Adrenal gland (tissue), 12 donors: ENCODE results near the gene PSMG4. TPM values are rescaled to one million over a fixed set of nuclear protein-coding genes. Genes with fewer than 3 reads are reported as not detected.

ENCODE experiments used
- DNase-seq, 7 donors: peaks; one replicate each; pipeline ENCODE4 v3.0.0-alpha.2; 2019 to 2020
- H3K27ac ChIP-seq, 5 donors: fragments of 200-600 bp; sonication (generic) in 4 of 5; 1 replicate in 3 of 5; 2 replicates in 2 of 5; pipeline versions ENCODE4 v1.5.1 to v1.8.0; 2016 to 2020; ENCODE audit warnings: mild to moderate bottlenecking in 1 of 5
- H3K27me3 ChIP-seq: fragments of 200-600 bp; 2 replicates; pipeline ENCODE4 v1.8.0; 2021
- H3K36me3 ChIP-seq, 2 donors: fragments of 200-600 bp; replicated peaks in 1 of 2; 1 replicate in 1 of 2; 2 replicates in 1 of 2; pipeline versions ENCODE4 v1.5.1 to v1.8.0; 2018 to 2022
- H3K4me1 ChIP-seq, 2 donors: fragments of 200-600 bp; replicated peaks in 1 of 2; 1 replicate in 1 of 2; 2 replicates in 1 of 2; pipeline versions ENCODE4 v1.5.1 to v1.8.0; 2018 to 2021
- H3K4me3 ChIP-seq, 4 donors: fragments of 200-600 bp; sonication (generic) in 3 of 4; one replicate each; pipeline ENCODE4 v1.5.1; 2016 to 2018
- H3K9me3 ChIP-seq, 3 donors: fragments of 200-600 bp; sonication (generic) in 1 of 3; replicated peaks in 1 of 3; 1 replicate in 2 of 3; 2 replicates in 1 of 3; pipeline versions ENCODE4 v1.5.1 to v1.8.0; 2016 to 2021
- POLR2A ChIP-seq, 2 donors: fragments of 450-650 bp; IDR thresholded peaks; one replicate each; pipeline ENCODE4 v1.6.1; 2017; ENCODE audit warnings: antibody characterized with exemption in 2 of 2, mild to moderate bottlenecking in 2 of 2, moderate library complexity in 1 of 2
- WGBS, 4 donors: extraction: QIAGEN DNeasy Blood & Tissue Kit in 2 of 4; methylation state at CpG; one replicate each; pipeline versions ENCODE4 v1.1.5 to v1.1.7; 2013 to 2017; 5-methylcytosine and 5-hydroxymethylcytosine counted together
- intact Hi-C, 2 donors: fragments of 100-400 bp; cut with DNase I; formaldehyde crosslinking; loops; one replicate each; pipeline versions ENCODE4 v1.14.1 to v1.15.0; 2022 to 2023
- polyA plus RNA-seq, 3 donors: library from polyadenylated mRNA; stranded (reverse); fragments of 200-250 nt in 2 of 3; fragments of 350-450 nt in 1 of 3; fragmentation: Illumina TruSeq in 1 of 3; extraction: RNeasy Lipid Tissue Mini Kit (QIAGEN cat#74804) in 1 of 3; gene quantifications; one replicate each; pipeline ENCODE4 v1.2.3, GENCODE V29; 2013 to 2014
- total RNA-seq, 9 donors: library from RNA; depleted of rRNA in 4 of 9; stranded (reverse); fragments of >200 nt in 4 of 9; fragments of 120-200 nt in 1 of 9; fragmentation: NEBNext Ultra II Directional in 1 of 9; extraction: Animal tissue kit (Norgen Biotek cat#: 25700) in 1 of 9; gene quantifications; one replicate each; pipeline versions ENCODE4 v1.1.0 to v1.2.4, GENCODE V29; 2013 to 2023
- TF ChIP-seq, protein P1 (sequence below), 6 experiments: fragments of 450-650 bp in 4 of 6; fragments of 200-600 bp in 2 of 6; sonication (generic) in 1 of 6; IDR thresholded peaks; 1 replicate in 5 of 6; 2 replicates in 1 of 6; pipeline versions ENCODE4 v1.5.1 to v1.8.0; 2016 to 2021; ENCODE audit warnings: antibody characterized with exemption in 6 of 6, mild to moderate bottlenecking in 2 of 6, moderate library complexity in 1 of 6
- donor health status: healthy with polysubstance abuse.
- donor health status: Bipolar disorder and iron deficiency.
- donor health status: DM: yes; HTN: yes; CAD: no.
- donor health status: DM: no; HTN: no; CAD: no.
- donor health status: DM: no; HTN: no; CAD: no.
- donor health status: DM: yes; HTN: yes; CAD: no.

Gene PSMG4
- total and polyA plus RNA-seq, 12 donors = 4.9 to 87.5 (median 20.0) TPM

DNA sequence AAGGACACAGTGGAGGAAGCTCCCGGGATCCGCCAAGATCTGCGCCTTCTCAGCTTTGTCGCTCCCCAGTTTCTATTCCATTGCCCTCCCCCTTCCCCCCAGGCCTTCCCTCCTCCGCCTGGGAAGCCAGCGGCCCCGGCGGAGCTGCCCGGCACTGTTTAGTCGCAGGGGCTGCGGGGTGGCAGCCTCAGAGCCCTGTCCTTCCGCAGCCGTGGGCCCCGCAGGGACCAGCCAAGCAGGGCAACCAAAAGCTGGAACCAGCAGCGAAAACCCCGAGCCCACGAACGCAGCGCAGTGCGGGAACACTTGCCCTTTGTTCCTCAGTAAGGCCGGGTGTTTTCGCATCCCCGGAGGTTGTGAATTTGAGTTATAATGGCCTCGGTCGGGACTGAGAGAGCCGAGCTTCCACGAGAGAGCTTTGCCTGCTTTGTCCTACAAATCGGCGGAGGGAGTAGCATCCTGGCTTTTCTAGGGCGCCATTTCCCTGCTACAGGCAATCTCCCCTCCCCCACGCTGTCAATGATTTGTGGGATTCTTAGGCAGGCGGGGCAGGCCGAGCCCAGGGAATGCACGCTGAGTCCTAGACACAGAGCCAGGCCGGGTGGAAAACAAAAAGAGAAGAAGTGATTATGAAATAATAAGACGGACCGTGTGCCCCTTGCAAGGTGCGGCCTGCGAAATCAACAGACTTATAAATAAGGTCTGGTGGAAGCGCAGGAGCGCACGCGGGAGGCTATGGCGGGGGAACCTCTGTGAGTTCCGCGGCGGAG lies 27.3 kb upstream of the PSMG4 start:
- 1 to 2% (median 1%) methylated on average over 22 to 47 of the region's 47 CpGs for WGBS, 4 donors
- H3K36me3 ChIP-seq = no peaks in the 10 kb centered on the region
- H3K4me3 ChIP-seq = peak overlapping the region in 3 of 4 donors; percentile 39 to 87 (median 43)
- H3K27me3 ChIP-seq = peaks cover 46% of the 10 kb centered on the region
- no peaks in the 10 kb centered on the region for H3K9me3 ChIP-seq
- peak overlapping the region in 3 of 5 donors; percentile 20 to 82 (median 66) for H3K27ac ChIP-seq
- peak; percentile 76 to 88 (median 84) for DNase-seq
- peak in 1 of 2 donors; percentile 40 for TF ChIP-seq POLR2A (IDR thresholded peaks at IDR 0.05)
- TF ChIP-seq, protein P1, sequence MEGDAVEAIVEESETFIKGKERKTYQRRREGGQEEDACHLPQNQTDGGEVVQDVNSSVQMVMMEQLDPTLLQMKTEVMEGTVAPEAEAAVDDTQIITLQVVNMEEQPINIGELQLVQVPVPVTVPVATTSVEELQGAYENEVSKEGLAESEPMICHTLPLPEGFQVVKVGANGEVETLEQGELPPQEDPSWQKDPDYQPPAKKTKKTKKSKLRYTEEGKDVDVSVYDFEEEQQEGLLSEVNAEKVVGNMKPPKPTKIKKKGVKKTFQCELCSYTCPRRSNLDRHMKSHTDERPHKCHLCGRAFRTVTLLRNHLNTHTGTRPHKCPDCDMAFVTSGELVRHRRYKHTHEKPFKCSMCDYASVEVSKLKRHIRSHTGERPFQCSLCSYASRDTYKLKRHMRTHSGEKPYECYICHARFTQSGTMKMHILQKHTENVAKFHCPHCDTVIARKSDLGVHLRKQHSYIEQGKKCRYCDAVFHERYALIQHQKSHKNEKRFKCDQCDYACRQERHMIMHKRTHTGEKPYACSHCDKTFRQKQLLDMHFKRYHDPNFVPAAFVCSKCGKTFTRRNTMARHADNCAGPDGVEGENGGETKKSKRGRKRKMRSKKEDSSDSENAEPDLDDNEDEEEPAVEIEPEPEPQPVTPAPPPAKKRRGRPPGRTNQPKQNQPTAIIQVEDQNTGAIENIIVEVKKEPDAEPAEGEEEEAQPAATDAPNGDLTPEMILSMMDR (IDR thresholded peaks at IDR 0.05) = no peak
- peaks cover 14 to 47% of the 10 kb centered on the region in 2 donors for H3K4me1 ChIP-seq
- intact Hi-C loops = no loop called here

DNA sequence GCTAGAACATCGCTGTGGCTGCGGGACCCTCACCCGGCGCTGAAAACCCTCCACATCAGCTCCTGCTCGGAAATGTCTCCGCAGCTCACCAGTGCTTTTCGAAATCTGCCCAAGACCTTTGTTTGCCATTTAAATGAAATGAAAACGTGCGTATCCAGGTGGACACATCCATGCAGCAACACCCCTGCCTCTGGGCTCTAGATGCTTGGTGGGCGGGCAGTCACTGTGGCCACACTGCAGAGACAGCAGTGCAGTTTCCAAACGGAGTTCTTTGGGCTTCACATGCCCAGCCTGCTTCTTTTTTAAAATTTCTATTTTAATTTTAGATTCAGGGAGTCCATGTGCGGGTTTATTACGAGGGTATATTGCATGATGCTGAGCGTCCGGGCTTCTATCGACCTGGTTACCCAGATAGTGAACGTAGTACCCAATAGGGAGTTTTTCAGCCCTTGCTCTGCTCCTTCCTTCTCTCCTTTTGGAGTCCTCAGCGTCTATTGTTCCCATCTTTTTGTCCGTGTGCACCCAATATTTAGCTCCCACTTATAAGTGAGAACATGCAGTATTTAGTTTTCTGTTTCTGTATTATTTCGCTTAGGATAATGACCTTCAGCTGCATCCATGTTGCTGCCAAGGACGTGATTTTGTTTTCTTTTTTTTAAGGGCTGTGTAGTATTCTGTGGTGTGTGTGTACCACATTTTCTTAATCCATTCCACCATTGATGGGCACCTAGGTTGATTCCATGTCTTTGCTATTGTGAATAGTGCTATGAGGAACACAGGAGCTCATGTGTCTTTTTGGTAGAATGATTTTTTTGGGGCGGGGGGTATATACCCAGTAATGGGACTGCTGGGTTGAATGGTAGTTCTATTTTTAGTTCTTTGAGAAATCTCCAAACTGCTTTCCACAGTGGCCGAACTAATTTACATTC lies 26.5 kb upstream of the PSMG4 start:
- peaks cover 8 to 39% of the 10 kb centered on the region in 2 donors for H3K4me1 ChIP-seq
- TF ChIP-seq, protein P1 (IDR thresholded peaks at IDR 0.05) = no peak
- TF ChIP-seq POLR2A (IDR thresholded peaks at IDR 0.05) = no peak
- WGBS, 4 donors = 18 to 27% (median 23%) methylated on average over 18 to 23 of the region's 23 CpGs
- no peaks in the 10 kb centered on the region for H3K9me3 ChIP-seq
- intact Hi-C loops = no loop called here
- H3K27ac ChIP-seq = peak overlapping the region in 1 of 5 donors; percentile 82
- H3K27me3 ChIP-seq = peaks cover 39% of the 10 kb centered on the region
- H3K36me3 ChIP-seq = no peaks in the 10 kb centered on the region
- H3K4me3 ChIP-seq = peak overlapping the region in 2 of 4 donors; percentile 43 to 87
- peak in 1 of 7 donors; percentile 3 for DNase-seq

DNA sequence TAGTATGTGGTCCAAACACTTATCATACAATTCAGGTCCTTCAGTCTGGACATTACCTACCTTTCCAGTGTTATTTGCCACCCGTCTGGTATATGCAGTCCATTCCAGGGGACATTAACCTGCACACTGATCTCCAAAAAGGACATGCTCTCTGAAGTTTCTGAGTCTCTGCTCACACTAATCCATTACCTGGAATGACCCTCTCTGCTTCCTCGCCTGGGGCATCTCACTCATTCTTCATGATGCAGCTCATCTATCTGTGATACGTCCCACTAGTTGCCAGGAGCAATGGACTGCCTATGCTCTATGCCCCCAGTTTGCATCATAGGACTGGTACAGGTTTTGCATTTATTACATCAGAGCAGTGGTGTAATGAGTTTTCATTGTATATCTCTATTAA lies 25.4 kb upstream of the PSMG4 start:
- 67 to 76% (median 72%) methylated on average over 3 of the region's 3 CpGs for WGBS, 4 donors

More for the DNA sequence above, 25.4 kb upstream of the PSMG4 start:
- Histone ChIP-seq H3K9me3 (no peaks in the 10 kb centered on the region), H3K4me3 (no peak overlapping the region), H3K36me3 (no peaks in the 10 kb centered on the region), H3K4me1 (peaks cover 5 to 29% of the 10 kb centered on the region in 2 donors), H3K27ac (no peak overlapping the region), H3K27me3 (peaks cover 30% of the 10 kb centered on the region)
- intact Hi-C loops = no loop called here
- DNase-seq = peak in 2 of 7 donors; percentile 1 to 72
- TF ChIP-seq, protein P1 (IDR thresholded peaks at IDR 0.05) = no peak
- no peak for TF ChIP-seq POLR2A (IDR thresholded peaks at IDR 0.05)
